ACC112 (cell line): ENCODE data around the gene ARMC6.

Source experiments
- H2AFZ ChIP-seq: fragments of 200-600 bp; sonication (generic); one replicate; pipeline ENCODE4 v1.6.0; 2017; ENCODE audit warnings: antibody characterized with exemption, low read length; ENCODE audit not compliant: unreplicated experiment
- H3K27ac ChIP-seq: fragments of 200-600 bp; sonication (generic); 2 replicates; pipeline ENCODE4 v1.5.1; 2014; ENCODE audit warnings: low read depth, mild to moderate bottlenecking, antibody characterized with exemption, low read length, moderate library complexity
- H3K27me3 ChIP-seq: fragments of 200-600 bp; sonication (generic); 2 replicates; pipeline ENCODE4 v1.6.1; 2014; ENCODE audit warnings: mild to moderate bottlenecking, antibody characterized with exemption, low read length, moderate library complexity, mixed read lengths; ENCODE audit not compliant: insufficient read depth
- H3K36me3 ChIP-seq: fragments of 200-600 bp; sonication (generic); 2 replicates; pipeline ENCODE4 v1.6.1; 2016; ENCODE audit warnings: mild to moderate bottlenecking, antibody characterized with exemption, low read length, moderate library complexity, mixed read lengths; ENCODE audit not compliant: insufficient read depth
- H3K4me1 ChIP-seq: fragments of 200-600 bp; sonication (generic); one replicate; pipeline ENCODE4 v1.6.1; 2016; ENCODE audit warnings: low read length, mixed read lengths; ENCODE audit not compliant: insufficient read depth, unreplicated experiment, control insufficient read depth
- H3K4me3 ChIP-seq: fragments of 200-600 bp; sonication (generic); 2 replicates; pipeline ENCODE4 v1.5.1; 2014; ENCODE audit warnings: mild to moderate bottlenecking, low read depth, low read length
- H3K79me2 ChIP-seq: fragments of 200-600 bp; sonication (generic); one replicate; pipeline ENCODE4 v1.6.0; 2016; ENCODE audit warnings: low read length; ENCODE audit not compliant: control insufficient read depth, unreplicated experiment, insufficient read depth

ARMC6 gene

GRCh38 chr19:19062454-19063182, 29.2 kb downstream of the ARMC6 start:
- Histone ChIP-seq H3K4me3 (peak overlapping the region; percentile 68), H3K4me1 (peaks cover 20% of the 10 kb centered on the region), H3K27me3 (no peaks in the 10 kb centered on the region), H3K36me3 (no peaks in the 10 kb centered on the region), H2AFZ (no peak overlapping the region), H3K27ac (no peak overlapping the region), H3K79me2 (no peaks in the 10 kb centered on the region)

- no peaks in the 10 kb centered on the region for H3K79me2 ChIP-seq
- peaks cover 20% of the 10 kb centered on the region for H3K4me1 ChIP-seq
- no peak within 1 kb of the TSS for H2AFZ ChIP-seq
- no peaks in the 10 kb centered on the region for H3K36me3 ChIP-seq
- H3K27ac ChIP-seq, result no peak within 1 kb of the TSS
- H3K27me3 ChIP-seq, result no peaks in the 10 kb centered on the region
- peak within 1 kb of the TSS; percentile 82 for H3K4me3 ChIP-seq
Measured at GRCh38 chr19:19063183-19064097, 30.0 kb downstream of the ARMC6 start, which contains the start of gene SLC25A42. SLC25A42 (plus strand) TSS chr19:19063994; CDS start chr19:19096125, 32,131 bp downstream.

- Histone ChIP-seq H3K27me3 (no peaks in the 10 kb centered on the region), H3K79me2 (no peaks in the 10 kb centered on the region), H3K4me3 (peak overlapping the region; percentile 82), H2AFZ (no peak overlapping the region), H3K27ac (no peak overlapping the region), H3K4me1 (peaks cover 20% of the 10 kb centered on the region), H3K36me3 (no peaks in the 10 kb centered on the region)
Measured at GRCh38 chr19:19064098-19064722, 30.8 kb downstream of the ARMC6 start.

- Histone ChIP-seq H3K27me3 (no peaks in the 10 kb centered on the region), H3K27ac (no peak overlapping the region), H3K79me2 (no peaks in the 10 kb centered on the region)
Measured at GRCh38 chr19:19064811-19065745, 31.7 kb downstream of the ARMC6 start.

GRCh38 chr19:19067276-19068072, 34.1 kb downstream of the ARMC6 start:
- Histone ChIP-seq H2AFZ (no peak overlapping the region), H3K27ac (no peak overlapping the region), H3K4me1 (peaks cover 13% of the 10 kb centered on the region), H3K4me3 (no peak overlapping the region), H3K27me3 (no peaks in the 10 kb centered on the region), H3K79me2 (no peaks in the 10 kb centered on the region), H3K36me3 (no peaks in the 10 kb centered on the region)

More at GRCh38 chr19:19064811-19065745, 31.7 kb downstream of the ARMC6 start:
- peaks cover 20% of the 10 kb centered on the region for H3K4me1 ChIP-seq
- H3K4me3 ChIP-seq, result peak overlapping the region; percentile 82
- H3K36me3 ChIP-seq, result no peaks in the 10 kb centered on the region
- H2AFZ ChIP-seq, result no peak overlapping the region

GRCh38 chr19:19068659-19069654, 35.6 kb downstream of the ARMC6 start:
- Histone ChIP-seq H3K27ac (no peak overlapping the region), H3K4me3 (no peak overlapping the region), H3K79me2 (no peaks in the 10 kb centered on the region), H2AFZ (no peak overlapping the region), H3K36me3 (no peaks in the 10 kb centered on the region), H3K4me1 (peaks cover 6% of the 10 kb centered on the region), H3K27me3 (no peaks in the 10 kb centered on the region)

GRCh38 chr19:19071897-19072296, 38.5 kb downstream of the ARMC6 start:
- no peaks in the 10 kb centered on the region for H3K79me2 ChIP-seq
- H3K36me3 ChIP-seq, result no peaks in the 10 kb centered on the region

GRCh38 chr19:19074196-19074882, 40.9 kb downstream of the ARMC6 start:
- Histone ChIP-seq H3K27ac (no peak overlapping the region), H3K79me2 (no peaks in the 10 kb centered on the region), H3K4me1 (no peaks in the 10 kb centered on the region), H3K27me3 (no peaks in the 10 kb centered on the region), H2AFZ (no peak overlapping the region), H3K36me3 (no peaks in the 10 kb centered on the region), H3K4me3 (no peak overlapping the region)

More at GRCh38 chr19:19071897-19072296, 38.5 kb downstream of the ARMC6 start:
- H3K4me1 ChIP-seq, result no peaks in the 10 kb centered on the region
- H3K27ac ChIP-seq, result no peak overlapping the region
- H3K27me3 ChIP-seq, result no peaks in the 10 kb centered on the region
- H2AFZ ChIP-seq, result no peak overlapping the region
- no peak overlapping the region for H3K4me3 ChIP-seq
